Measurements from ENCODE around the gene PFKFB4. TPM values are rescaled to one million over a fixed set of nuclear protein-coding genes. Genes with fewer than 3 reads are reported as not detected.
A peak's percentile ranks its signal among the peaks of the same experiment; 100 is the strongest.
"Not testable (repeated sequence)": the region's sequence is repeated elsewhere in the genome, so short reads cannot be mapped to it uniquely, and the experiment has no call there.

The PFKFB4 gene
- total RNA-seq, 1 donor from 2014 or later, result 7.4 TPM

DNA sequence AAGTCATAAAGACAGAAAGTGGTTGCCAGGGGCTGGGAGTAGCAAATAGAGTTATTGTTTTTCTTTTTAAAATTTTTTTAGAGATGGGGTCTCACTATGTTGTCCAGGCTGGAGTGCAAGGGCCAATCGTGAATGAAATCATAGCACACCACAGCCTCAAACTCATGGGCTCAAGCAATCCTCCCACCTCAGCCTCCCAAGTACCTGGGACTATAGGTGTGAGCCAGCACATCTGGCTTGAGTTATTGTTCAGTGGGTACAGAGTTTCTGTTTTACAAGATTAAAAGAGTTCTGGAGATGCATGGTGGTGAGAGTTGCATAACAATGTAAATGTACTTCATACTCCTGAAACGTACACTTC, 23.6 kb downstream of the PFKFB4 start:
- DNase-seq (ENCODE audit: low spot score), result no peak

DNA sequence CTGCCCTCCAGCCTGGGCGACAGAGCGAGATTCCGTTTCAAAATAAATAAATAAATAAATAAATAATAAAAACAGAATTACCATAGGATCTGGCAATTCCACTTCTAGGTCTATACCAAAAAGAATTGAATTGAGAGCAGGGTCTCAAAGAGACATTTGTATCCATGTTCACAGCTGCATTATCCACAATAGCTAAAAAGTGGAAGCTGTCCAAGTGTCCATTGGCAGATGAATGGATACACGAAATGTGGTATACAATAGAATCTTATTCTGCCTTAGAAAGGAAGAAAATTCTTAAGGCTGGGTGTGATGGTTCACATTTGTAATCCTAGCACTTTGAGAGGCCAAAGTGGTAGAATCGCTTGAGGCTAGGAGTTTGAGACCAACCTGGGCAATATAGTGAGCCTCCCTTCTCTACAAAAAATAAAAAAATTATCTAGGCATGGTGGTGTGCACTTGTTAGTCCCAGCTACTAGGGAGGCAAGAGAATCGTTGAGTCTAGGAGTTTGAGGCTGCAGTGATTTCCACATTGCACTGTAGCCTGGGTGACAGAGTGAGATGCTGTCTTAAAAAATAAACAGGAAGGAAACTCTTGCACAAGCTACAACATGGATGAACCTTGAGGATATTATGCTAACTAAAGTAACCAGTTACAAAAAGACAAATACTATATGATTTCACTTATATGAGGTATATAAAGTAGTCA, 24.2 kb downstream of the PFKFB4 start:
- DNase-seq (ENCODE audit: low spot score), result no peak

DNA sequence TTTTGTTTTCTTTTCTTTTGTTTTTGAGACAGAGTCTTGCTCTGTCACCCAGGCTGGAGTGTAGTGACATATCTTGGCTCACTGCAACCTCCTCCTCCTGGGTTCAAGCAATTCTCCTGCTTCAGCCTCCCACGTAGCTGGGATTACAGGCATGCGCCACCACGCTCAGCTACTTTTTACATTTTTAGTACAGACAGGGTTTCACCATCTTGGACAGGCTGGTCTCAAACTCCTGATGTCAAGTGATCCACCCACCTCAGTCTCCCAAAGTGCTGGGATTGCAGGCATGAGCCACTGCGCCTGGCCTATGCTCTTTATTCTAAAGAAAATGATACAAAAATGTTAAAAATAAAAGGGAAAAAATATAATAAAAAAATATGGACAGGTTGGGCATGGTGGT, 25.9 kb downstream of the PFKFB4 start:
- DNase-seq (ENCODE audit: low spot score), result not testable (repeated sequence)

DNA sequence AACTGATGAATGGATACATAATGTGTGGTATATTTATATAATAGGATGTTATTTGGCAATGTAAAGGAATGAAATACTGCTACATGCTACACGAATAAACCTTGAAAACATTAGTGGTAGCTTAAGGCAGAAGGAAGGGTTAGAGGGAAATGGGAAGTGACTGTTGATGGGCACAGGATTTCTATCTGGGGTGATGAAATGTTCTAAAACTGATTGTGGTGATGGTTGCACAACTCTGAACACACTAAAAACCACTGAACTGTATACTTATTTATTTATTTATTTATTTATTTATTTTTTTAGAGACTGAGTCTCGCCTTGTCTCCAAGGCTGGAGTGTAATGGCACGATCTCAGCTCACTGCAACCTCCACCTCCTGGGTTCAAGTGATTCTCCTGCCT, 27.8 kb downstream of the PFKFB4 start:
- DNase-seq (ENCODE audit: low spot score), result no peak

DNA sequence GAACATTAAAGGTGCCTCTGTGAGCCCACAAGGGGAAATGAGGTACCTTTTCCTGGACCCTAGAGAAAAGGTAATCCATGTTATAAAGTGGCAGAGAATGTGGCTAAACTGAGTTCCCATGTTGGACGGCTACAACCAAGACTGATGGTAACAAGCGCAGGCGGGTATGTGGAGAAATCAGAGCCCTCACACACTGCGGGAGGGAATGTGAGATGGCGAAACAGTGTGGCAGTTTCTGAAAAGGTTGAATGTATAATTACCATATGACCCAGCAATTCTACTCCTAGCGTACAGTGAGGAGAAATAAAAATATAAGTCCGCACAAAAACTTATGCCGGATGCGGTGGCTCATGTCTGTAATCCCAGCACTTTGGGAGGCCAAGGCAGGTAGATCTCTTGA, 28.6 kb downstream of the PFKFB4 start:
- DNase-seq (ENCODE audit: low spot score), result no peak

DNA sequence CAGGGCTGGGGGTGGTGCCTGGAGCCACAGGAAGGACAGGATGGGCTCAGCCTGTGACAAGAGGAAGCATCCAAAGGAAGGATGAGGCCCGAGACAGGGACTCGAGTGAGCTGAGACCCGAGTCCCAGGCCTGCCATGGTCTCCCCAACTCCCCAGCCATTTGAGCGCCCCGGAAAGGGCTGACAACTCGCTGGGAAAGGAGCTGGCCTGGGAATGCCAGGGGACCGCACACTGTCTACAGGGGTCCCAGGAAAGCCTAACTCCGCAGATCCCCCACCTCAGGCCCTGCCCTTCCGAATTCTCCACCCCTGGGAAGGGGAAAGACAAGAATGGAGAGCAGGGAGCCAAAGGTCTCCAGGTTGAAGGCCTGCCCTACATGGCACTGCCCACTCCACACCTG, 31.6 kb downstream of the PFKFB4 start:
- no peak for DNase-seq (ENCODE audit: low spot score)

DNA sequence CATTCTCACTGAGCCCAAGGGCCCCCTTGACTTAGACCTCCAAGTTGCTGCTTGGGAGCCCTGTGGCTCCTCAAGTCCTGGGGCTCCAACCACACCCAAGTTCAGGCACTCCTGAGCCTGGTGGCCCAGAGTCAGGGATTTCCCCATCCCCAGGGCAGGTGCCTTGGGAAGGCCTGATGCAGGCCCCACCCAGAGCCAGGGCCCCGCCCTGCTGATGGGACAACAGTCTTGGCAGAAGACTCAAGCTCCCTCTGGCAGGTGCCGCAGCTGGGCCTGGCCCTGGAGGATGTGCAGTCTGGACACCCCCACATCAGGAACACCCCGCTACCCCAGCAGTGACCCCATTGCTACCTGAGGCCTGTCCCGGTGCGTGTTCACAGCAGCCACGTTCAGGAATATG, 35.0 kb downstream of the PFKFB4 start:
- no peak for DNase-seq (ENCODE audit: low spot score)

DNA sequence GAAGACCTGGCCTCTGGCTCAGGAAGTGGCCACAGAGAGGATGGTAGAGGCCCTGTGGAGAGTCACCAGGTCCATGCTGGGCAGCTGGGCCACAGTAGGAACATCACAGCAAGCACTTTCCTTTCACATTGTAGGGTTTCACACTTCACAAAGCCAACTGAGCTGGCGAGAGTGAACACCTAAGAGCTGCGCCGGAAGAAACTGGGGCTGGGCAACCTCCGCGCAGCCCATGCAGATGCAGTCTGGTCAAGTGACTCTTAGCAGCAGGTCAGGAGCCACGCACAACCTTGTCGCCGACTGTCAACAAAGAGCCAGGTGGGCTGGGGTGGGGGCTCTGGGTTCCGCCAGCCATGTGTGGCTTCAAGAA, 37.3 kb downstream of the PFKFB4 start:
- no peak for DNase-seq (ENCODE audit: low spot score)

DNA sequence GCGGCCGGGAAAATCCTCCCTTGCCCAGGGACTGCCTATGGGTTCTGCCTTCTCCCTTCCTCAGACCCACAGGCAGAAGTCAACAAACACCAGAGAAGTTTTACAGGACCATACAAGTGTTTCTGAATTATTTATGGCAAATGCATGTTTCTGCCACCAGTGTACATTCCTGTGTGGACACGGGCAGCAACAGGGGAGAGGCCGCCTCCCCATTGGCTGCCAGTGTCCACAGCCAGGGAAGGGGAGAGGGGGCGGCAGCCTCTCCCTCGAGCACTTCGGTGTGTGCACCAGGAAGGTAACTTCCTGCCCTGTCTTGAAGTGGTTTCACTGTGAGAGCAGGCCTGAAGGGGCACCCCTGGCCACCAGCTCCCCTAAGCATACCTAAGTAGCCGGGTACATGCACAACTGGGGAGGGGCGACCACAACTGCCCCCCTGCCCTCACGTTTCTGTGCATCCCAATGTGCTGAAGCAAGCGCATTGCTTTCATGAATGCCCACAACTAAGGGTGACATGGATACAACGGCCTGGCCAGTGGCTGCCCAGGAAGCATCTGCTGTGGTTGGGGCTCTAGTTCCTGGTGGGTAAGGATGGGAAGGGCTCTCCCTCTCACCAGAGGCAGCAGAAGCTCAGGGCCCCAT, 37.8 kb downstream of the PFKFB4 start:
- DNase-seq (ENCODE audit: low spot score), result no peak

DNA sequence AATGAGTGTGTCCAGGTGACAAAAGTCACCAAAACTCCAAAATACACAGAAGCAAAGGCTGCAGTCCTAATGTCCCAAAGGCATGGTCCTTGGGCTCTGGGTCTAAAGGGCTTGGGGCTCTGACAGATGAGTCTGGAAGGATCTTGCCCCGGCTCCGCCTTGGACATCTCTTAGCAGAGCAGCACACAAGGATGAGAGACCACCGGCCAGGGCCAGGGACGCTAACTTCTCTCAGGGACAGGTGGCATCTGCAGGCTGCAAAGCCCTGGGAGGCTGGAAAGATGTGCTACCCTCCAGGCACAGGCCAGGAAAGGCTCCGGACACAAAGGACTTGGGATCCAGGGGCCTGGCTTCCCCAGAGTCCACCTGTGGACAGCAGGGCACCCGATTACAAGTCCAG, 38.5 kb downstream of the PFKFB4 start:
- DNase-seq (ENCODE audit: low spot score), result no peak

DNA sequence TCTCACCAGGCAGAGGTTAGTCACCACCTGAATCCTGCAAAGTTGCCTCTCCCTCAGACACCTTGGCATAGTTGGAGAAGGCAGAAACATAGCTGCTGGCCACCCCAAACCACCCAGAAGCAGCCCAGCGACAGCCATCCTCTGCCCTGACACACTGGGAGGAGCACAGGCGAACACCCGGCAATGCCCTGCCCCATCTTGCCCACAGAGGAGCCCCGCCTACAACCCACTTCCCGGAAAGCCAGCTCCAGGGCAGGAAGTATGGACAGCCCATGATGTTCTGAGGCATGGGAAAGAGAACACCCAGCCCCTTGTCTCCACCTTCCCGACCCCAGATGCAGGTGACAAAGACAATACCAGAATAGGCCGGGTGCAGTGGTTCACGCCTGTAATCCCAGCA, 40.0 kb downstream of the PFKFB4 start:
- no peak for DNase-seq (ENCODE audit: low spot score)

DNA sequence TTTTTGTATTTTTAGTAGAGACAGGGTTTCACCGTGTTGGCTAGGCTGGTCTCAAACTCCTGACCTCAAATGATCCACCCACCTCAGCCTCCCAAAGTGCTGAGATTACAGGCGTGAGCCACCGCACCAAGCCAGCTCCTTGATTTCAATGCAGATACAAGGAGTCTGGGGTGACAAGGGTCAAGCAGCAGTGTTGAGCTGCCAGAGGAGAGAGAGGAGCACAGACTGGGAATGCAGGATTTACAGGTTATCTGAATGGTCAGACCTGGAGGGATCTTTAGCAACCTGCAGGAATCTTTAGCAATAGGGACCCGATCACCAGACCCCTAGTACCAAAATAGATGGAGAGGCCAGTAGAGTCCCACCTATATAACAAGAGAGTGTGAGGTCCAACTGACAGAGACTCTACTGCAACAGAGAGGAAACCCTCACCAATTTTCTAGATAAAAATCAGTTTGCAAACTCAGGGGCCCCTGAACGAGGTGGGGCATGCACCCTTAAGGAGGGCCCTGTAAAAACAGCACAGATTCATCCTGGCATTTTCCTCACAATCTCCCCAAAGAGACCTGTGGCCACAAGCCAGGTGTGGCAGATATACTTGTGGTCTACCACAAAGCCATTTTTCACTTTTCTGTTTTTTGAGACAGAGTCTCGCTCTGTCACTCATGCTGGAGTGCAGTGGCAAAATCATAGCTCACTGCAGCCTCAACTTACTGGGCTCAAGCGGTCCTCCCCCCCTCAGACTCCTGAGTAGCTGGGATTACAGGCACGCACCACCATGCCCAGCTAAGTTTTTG, 42.0 kb downstream of the PFKFB4 start:
- no peak for DNase-seq (ENCODE audit: low spot score)

DNA sequence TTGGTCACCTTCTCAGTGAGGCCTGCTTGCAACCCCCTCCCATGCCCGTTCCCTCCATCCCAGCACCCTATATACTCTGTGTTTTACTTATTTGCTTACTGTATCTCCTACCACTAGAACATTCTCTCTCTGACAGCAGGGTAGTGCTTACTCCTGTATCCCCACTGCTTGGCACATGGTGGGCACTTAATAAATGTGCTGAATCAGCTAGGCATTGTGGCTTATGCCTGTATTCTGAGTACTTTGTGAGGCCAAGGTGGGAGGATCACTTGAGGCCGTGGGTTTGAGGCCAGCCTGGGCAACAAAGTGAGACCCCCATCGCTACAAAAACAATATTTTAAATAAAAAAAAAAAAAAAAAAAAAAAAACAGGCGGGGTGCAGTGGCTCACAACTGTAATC, 45.1 kb downstream of the PFKFB4 start:
- DNase-seq (ENCODE audit: low spot score), result no peak

DNA sequence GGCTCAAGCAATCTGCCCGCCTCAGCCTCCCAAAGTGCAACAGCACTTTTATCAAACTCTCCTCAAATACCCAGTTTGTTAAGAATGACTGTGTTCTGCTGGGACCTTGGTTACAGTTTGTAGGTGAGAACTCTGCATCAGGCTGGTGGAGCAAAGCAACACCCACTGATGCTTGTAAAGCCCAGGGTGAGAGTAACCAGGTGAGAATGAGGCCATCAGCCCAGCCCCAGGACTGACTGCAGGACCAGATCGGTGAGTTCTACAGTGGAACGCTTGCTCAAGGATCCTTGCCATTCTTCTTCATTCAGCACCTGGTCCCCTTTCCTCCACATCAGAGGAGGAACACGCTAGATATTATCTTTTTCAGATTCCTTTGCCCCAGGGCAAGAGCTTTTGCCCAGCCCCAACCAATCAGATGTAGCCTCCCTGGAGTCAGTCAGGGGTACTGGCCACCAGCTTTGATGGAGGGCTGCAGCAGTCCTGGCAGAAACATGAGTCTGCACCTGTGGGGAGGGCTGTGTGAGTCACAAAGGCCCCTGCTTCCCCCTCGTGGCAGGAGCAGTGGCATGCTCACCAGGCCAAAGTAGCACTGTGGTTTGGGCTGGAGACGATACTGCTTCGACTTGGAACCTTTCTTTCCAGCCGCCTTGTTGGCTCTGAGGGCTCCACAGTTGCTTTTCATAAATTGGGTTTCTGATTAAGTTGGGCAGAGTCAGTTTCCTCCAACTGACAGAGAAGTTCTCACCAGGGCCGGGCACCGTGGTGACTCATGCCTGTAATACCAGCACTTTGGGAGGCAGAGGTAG, 49.1 kb downstream of the PFKFB4 start:
- peak; percentile 84 for DNase-seq (ENCODE audit: low spot score)

DNA sequence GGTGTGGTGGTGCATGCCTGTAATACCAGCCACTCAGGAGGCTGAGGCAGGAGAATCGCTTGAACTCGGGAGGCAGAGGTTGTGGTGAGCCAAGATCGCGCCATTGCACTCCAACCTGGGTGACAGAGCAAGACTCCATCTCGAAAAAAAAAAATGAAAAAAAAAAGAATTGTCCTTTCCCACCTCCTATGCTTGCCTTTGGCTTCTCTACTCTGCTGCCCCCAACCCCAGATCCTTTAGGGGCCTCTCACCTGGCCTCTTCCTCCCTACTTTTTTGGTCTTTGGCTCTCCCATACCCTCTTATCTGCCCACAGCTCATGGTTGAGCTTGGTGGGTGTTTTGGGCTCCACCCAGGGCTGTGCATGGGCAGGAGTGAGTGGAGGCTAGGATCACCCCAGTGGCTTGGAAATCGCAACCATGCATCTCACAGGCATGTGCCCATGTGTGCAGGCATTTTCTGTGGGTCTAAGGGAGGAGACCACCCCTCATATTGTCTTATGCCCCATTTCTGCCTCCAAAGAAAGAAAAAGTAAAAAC, 50.6 kb downstream of the PFKFB4 start:
- DNase-seq (ENCODE audit: low spot score), result no peak

DNA sequence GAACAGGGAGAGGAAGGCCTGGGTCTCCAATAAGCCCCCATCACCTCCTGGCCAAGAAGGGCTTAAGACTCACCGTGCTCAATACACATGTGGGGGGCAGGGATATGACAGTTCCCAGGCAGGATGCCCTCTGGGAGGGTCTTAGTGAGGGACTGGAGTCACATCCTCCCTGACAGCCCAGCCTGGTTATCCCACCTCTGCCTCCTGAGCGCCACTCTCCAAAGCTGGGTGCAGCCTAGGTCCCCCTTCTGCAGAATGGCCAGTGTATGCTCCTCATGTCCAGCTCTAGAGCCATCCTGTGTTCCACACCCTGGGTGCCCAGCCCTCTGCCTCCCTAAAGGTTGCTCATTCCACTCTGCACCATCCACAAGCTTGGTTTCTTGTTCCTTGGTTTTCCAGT, 51.5 kb downstream of the PFKFB4 start:
- DNase-seq (ENCODE audit: low spot score), result no peak

DNA sequence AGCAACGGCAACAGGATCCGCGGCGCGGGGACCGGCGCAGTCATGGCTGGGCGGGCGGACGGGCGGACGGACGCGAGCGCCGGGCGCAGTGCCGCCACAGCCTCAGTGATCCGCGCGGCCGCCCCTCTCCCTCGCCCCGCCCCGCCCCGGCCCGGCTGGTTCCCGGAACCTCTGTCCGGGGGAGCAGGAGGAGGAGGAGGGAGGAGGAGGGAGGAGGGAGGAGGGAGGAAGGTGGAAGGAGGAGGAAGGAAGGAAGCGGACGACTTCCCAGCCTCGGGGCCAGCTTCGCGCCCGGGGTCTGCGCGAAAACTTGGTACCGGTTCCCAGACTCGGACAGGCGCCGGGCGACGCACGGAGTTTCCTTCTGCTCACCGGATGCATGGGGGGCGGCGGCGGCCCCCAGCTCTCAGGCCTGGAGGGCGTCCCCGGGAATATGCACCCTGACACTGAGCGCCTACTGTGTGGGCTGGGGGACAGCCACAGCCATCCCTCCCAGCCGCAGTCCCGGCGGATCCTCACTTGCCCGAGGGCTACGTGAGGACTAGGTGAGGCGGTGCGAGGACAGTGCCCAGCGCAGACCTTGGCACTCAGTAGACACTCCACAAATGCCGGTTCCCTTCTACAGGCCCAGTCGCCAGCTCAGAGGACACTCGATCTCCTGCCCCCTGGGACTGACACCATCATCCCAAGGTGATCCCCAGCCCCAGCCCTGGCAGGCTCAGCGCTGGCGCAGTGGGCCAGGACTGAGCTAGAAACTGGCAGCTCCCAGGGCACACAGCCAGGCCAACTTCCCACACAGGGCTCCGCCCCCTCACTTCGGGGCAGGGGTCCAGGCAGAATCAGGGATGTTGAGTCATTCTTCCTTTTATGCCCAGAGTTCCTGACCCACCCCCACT, 52.3 kb downstream of the PFKFB4 start, which contains the start of gene SHISA5:
Gene SHISA5 (minus strand): TSS at position 124 of the 896 bp plus-strand sequence. CDS start 80 bp downstream, at position 44.
- DNase-seq (ENCODE audit: low spot score), result peak; percentile 89

DNA sequence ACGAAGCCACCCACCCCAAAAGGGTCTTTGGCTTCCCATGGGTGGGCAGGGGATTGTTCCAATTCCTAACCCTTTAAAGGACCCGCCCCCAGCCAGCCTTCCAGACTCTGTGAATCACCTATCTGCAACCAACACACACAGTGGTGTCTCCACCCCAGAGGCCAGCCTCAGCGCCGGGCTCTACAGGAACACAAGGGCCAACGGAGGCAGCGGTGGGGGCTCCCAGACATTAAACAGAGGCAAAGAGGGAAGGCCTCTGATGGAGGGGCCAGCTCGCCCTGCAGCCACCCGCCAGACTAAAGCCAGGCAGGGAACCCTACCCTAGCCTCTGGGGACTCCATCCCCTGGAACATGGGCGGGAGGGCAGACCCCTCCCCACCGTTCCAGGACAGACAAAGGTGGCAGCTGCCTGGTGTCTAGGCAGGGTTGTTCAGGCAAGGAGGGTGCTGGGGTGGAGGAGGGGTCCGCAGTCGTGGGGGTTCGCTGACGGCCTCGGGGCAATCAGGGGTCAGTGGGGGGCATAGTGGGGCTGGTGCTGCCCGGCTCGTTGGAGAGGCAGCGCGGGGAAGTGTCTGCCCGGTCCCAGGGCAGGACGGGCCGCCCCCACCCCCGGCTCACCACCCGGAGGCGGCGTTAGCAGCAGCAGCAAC, 53.1 kb downstream of the PFKFB4 start:
- peak; percentile 76 for DNase-seq (ENCODE audit: low spot score)

DNA sequence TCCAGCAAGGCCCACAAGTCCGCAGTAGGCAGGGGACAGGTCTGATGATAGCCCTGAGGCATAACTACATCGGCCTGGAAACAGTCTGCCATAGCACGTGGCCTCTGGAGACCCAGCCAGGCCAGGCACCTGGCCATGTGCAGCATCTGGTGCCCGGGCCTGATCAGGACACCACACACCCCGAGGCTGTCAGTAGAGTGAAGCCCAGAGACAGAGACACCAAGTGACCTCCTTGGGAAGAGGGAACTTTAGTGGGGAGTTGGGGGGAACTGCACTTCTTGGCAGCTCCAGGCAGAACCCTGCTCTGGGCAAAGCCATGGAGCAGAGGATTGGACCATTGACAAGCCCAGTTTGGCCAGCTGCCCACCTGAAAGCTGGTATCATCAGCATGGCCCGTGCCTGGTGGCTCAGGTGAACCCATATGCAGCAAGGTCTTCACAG, 53.9 kb downstream of the PFKFB4 start:
- DNase-seq (ENCODE audit: low spot score), result peak; percentile 66

DNA sequence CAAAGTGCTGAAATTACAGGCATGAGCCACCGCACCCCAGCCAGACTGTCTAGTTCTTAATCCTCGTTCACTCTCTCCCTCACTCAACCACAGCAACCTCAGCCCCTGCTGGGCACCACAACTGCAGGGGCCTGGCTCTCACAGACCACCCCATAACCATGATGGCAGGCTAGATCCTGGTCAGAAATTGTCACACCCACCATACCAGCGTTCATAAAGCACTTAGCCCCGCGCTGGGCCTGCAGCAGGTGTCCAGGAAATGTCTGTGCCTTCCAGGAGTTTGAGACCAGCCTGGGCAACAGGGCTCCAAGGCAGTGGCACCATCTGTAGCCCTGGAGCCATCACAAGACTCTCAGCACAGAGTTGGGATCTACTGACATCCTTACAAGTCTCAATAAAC, 54.5 kb downstream of the PFKFB4 start:
- no peak for DNase-seq (ENCODE audit: low spot score)
